ENCODE data around the gene PDZD8.
"Not testable (repeated sequence)": the region's sequence is repeated elsewhere in the genome, so short reads cannot be mapped to it uniquely, and the experiment has no call there.

Gene PDZD8

GRCh38 chr10:117239051-117239450, 136.2 kb downstream of the PDZD8 start:
- DNase-seq (ENCODE audit: extremely low read depth in 1 of 2, low read depth in 1 of 2) = no peak

GRCh38 chr10:117237401-117237991, 137.7 kb downstream of the PDZD8 start:
- DNase-seq (ENCODE audit: extremely low read depth in 1 of 2, low read depth in 1 of 2) = no peak

- DNase-seq (ENCODE audit: extremely low read depth in 1 of 2, low read depth in 1 of 2) = not testable (repeated sequence)
Measured at GRCh38 chr10:117230107-117230506, 145.1 kb downstream of the PDZD8 start.

GRCh38 chr10:117228210-117228609, 147.0 kb downstream of the PDZD8 start:
- no peak for DNase-seq (ENCODE audit: extremely low read depth in 1 of 2, low read depth in 1 of 2)

Measured in activated CD8-positive, alpha-beta memory T cell treated with anti-CD3 and anti-CD28 coated beads for 1 hour (primary cell).